Fibroblast of mammary gland (primary cell): ENCODE data around the gene ANO10.
"Not testable (repeated sequence)": the region's sequence is repeated elsewhere in the genome, so short reads cannot be mapped to it uniquely, and the experiment has no call there.

Experiments used
- DNase-seq: peaks from one replicate; pipeline ENCODE4 v3.0.0-alpha.2; 2010; ENCODE audit warnings: low read depth
- H3K4me3 ChIP-seq: 2 replicates; pipeline ENCODE4 v1.5.1; 2011; ENCODE audit warnings: low read depth, mild to moderate bottlenecking, low read length, moderate library complexity; ENCODE audit not compliant: control insufficient read depth
- TF ChIP-seq, protein P1 (sequence below): conservative IDR thresholded peaks from 2 replicates; pipeline ENCODE4 v1.5.1; 2011; ENCODE audit warnings: low read depth, low read length, inconsistent platforms; ENCODE audit not compliant: control insufficient read depth, insufficient read depth

ANO10 gene

DNA sequence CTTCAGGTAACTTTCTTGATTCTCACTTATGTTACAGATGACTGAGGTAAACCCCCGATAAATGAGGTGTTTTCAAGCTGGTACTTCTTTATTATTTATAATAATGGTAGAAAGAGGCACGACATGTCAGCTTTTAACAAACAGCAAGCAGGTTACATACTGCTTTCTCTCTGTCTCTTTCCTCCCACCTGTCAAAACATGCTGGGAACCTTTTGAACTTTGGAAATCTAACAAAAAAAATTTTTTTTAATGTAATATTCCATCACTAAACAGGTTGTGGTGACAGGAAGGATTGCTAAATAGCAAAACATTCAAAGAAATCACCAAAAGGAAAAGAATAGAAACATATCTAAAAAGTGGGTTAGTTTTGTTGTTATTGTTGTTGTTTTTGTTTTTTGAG lies 48.2 kb downstream of the ANO10 start:
- DNase-seq: no peak
- H3K4me3 ChIP-seq: no peak overlapping the region
- TF ChIP-seq, protein P1, sequence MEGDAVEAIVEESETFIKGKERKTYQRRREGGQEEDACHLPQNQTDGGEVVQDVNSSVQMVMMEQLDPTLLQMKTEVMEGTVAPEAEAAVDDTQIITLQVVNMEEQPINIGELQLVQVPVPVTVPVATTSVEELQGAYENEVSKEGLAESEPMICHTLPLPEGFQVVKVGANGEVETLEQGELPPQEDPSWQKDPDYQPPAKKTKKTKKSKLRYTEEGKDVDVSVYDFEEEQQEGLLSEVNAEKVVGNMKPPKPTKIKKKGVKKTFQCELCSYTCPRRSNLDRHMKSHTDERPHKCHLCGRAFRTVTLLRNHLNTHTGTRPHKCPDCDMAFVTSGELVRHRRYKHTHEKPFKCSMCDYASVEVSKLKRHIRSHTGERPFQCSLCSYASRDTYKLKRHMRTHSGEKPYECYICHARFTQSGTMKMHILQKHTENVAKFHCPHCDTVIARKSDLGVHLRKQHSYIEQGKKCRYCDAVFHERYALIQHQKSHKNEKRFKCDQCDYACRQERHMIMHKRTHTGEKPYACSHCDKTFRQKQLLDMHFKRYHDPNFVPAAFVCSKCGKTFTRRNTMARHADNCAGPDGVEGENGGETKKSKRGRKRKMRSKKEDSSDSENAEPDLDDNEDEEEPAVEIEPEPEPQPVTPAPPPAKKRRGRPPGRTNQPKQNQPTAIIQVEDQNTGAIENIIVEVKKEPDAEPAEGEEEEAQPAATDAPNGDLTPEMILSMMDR: no peak

- not testable (repeated sequence) for DNase-seq, H3K4me3 ChIP-seq
Observed at GRCh38 chr3:43565661-43566341, 56.0 kb downstream of the ANO10 start.

DNA sequence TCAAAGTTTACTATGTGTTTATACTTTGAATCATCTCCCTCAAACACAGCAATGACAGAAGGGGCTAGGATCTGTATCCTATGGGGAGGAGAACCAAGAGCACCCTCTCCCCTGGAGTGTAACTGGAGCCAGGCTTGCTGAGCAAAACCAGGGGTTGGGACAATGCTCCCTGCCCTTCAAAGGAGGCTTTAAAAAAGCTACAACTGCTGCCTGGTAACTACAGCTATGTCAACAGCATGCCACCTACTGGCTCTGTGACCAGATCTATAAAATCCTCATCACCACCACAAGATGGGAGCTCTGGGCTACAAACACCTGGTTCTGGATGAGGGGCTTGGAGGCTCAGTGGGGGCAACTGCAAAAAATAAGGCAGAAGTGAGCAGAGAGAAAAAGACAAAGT lies 61.9 kb downstream of the ANO10 start:
- TF ChIP-seq, protein P1: no peak
- no peak overlapping the region for H3K4me3 ChIP-seq
- DNase-seq: no peak

DNA sequence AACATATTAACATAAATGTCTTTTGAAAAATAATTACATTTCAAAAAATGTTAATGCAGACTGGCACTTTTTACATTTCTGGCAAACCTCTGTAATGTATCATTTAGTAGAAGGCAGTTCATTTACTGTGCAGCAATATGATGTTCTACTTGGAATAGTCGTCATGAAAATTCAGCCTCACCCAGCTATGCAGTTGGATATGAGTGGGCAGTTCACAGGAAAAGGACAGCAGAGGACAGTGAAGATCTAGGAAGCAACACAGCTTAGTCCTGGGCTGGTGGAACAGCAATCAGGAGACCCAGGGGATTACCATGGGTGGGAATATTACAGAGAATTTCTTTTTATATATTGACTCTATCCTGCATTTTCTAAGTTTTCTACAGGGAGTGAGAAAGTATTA lies 63.6 kb downstream of the ANO10 start:
- TF ChIP-seq, protein P1: no peak
- DNase-seq: no peak
- no peak overlapping the region for H3K4me3 ChIP-seq

DNA sequence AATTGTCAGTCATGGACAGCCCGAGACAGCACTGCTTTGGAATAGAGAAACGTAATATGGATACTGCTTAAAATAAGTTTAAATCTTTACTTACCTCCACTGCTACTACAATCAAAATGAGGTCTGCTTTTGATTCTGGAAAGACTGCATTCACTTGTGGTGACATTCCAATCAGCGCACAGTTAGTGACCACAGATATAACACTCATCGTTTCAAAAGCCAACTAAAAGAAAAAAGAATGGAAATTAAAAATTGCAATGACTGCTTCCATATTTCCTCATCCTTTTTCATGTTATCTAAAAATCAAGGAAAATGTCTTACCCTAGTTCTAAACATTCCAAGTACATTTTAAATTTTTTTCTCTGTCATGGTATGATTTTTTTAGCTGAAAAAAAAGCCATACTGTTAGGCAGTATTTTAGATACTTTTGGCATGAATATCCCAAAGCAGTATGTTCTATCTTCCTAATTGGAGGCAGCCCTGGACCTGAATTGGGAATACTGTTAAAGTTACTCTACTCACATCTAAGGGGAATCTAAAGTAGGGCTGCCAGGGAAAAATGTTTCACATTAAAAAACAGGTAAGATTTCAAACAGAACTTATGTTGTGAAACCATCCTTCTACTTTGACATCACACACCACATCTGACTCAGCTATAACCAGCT lies 72.1 kb downstream of the ANO10 start:
- no peak overlapping the region for H3K4me3 ChIP-seq
- DNase-seq: peak; percentile 16
- TF ChIP-seq, protein P1: no peak

- TF ChIP-seq, protein P1: peak; percentile 48
- H3K4me3 ChIP-seq: not testable (repeated sequence)
- DNase-seq: peak; percentile 66
Observed at GRCh38 chr3:43544277-43544676, 77.5 kb downstream of the ANO10 start.

- DNase-seq: no peak
- TF ChIP-seq, protein P1: no peak
- H3K4me3 ChIP-seq: no peak overlapping the region
Observed at GRCh38 chr3:43542328-43543043, 79.3 kb downstream of the ANO10 start.
